Astrocyte (in vitro differentiated cells and primary cell): Measurements from ENCODE around the gene NAT9. TPM values are rescaled to one million over a fixed set of nuclear protein-coding genes. Genes with fewer than 3 reads are reported as not detected.
A peak's percentile ranks its signal among the peaks of the same experiment; 100 is the strongest.

ENCODE experiments used
- DNase-seq: peaks from one replicate; pipeline ENCODE4 v3.0.0-alpha.2; 2010; ENCODE audit warnings: low read depth
- FAIRE-seq: peaks from 2 replicates; lab custom pipeline; 2011; peaks lifted over from hg19 to GRCh38; lab: Jason Lieb, UNC
- H2AFZ ChIP-seq: 2 replicates; pipeline ENCODE4 v1.6.0; 2012; ENCODE audit warnings: low read depth, low read length, inconsistent platforms
- H3K27ac ChIP-seq: 2 replicates; pipeline ENCODE4 v1.5.1; 2011; ENCODE audit warnings: low read depth, low read length, inconsistent platforms
- H3K27me3 ChIP-seq: 2 replicates; pipeline ENCODE4 v1.6.0; 2011; ENCODE audit warnings: low read length, inconsistent platforms; ENCODE audit not compliant: insufficient read depth
- H3K36me3 ChIP-seq: 2 replicates; pipeline ENCODE4 v1.5.1; 2011; ENCODE audit warnings: low read length, inconsistent platforms; ENCODE audit not compliant: insufficient read depth
- H3K4me1 ChIP-seq: 2 replicates; pipeline ENCODE4 v1.5.1; 2011; ENCODE audit warnings: low read length, inconsistent platforms; ENCODE audit not compliant: insufficient read depth
- H3K4me2 ChIP-seq: 2 replicates; pipeline ENCODE4 v1.6.0; 2012; ENCODE audit warnings: low read length, inconsistent platforms
- H3K4me3 ChIP-seq: 2 replicates; pipeline ENCODE4 v1.5.1; 2011; ENCODE audit warnings: low read depth, mild to moderate bottlenecking, low read length, inconsistent platforms; ENCODE audit not compliant: insufficient read depth
- H3K79me2 ChIP-seq: 2 replicates; pipeline ENCODE4 v1.6.0; 2012; ENCODE audit warnings: mild to moderate bottlenecking, low read length, inconsistent platforms; ENCODE audit not compliant: insufficient read depth
- H3K9ac ChIP-seq: 2 replicates; pipeline ENCODE4 v1.6.0; 2012; ENCODE audit warnings: mild to moderate bottlenecking, low read length, inconsistent platforms
- H3K9me3 ChIP-seq: 2 replicates; pipeline ENCODE4 v1.5.1; 2012; ENCODE audit warnings: low read depth, mild to moderate bottlenecking, low read length, inconsistent platforms; ENCODE audit not compliant: insufficient read depth
- H4K20me1 ChIP-seq: 2 replicates; pipeline ENCODE4 v1.6.0; 2012; ENCODE audit warnings: low read length, inconsistent platforms; ENCODE audit not compliant: insufficient read depth
- H3K27ac Mint-ChIP-seq: one replicate; pipeline ENCODE4 v1.8.0; 2021; ENCODE audit warnings: mild to moderate bottlenecking, mixed read lengths; ENCODE audit not compliant: unreplicated experiment
- H3K27me3 Mint-ChIP-seq: one replicate; pipeline ENCODE4 v1.8.0; 2021; ENCODE audit warnings: low read depth, mixed read lengths; ENCODE audit not compliant: unreplicated experiment
- H3K36me3 Mint-ChIP-seq: one replicate; pipeline ENCODE4 v1.8.0; 2021; ENCODE audit warnings: low read depth, mixed read lengths; ENCODE audit not compliant: unreplicated experiment
- H3K4me1 Mint-ChIP-seq: one replicate; pipeline ENCODE4 v1.8.0; 2021; ENCODE audit warnings: low read depth, mixed read lengths; ENCODE audit not compliant: unreplicated experiment
- H3K4me3 Mint-ChIP-seq: one replicate; pipeline ENCODE4 v1.8.0; 2021; ENCODE audit warnings: mild to moderate bottlenecking, moderate library complexity, mixed read lengths; ENCODE audit not compliant: unreplicated experiment
- H3K9me3 Mint-ChIP-seq: one replicate; pipeline ENCODE4 v1.8.0; 2021; ENCODE audit warnings: mild to moderate bottlenecking, mixed read lengths; ENCODE audit not compliant: unreplicated experiment
- CTCF ChIP-seq: IDR thresholded peaks from 2 replicates; pipeline ENCODE4 v1.5.1; 2011; ENCODE audit warnings: low read depth, mild to moderate bottlenecking, inconsistent platforms, low read length, moderate library complexity; ENCODE audit not compliant: insufficient read depth
- EZH2 ChIP-seq: IDR thresholded peaks from 2 replicates; pipeline ENCODE4 v1.6.1; 2012; ENCODE audit warnings: mild to moderate bottlenecking, low read length, inconsistent platforms; ENCODE audit not compliant: insufficient read depth
- total RNA-seq: library from RNA; stranded (reverse); gene quantifications from 2 replicates; pipeline ENCODE4 v1.2.1, GENCODE V29; 2021

The NAT9 gene
- total RNA-seq, 1 donor from 2014 or later: 58.4 TPM

GRCh38 chr17:74737299-74738050 lies 38.7 kb downstream of the NAT9 start:
- peaks cover 3% of the 10 kb centered on the region for H3K9me3 Mint-ChIP-seq
- H3K4me1 ChIP-seq: peaks cover 9% of the 10 kb centered on the region
- H3K27ac Mint-ChIP-seq: no peak overlapping the region
- H2AFZ ChIP-seq: peak overlapping the region; percentile 11
- H3K4me1 Mint-ChIP-seq: no peaks in the 10 kb centered on the region
- no peaks in the 10 kb centered on the region for H3K36me3 ChIP-seq
- no peak overlapping the region for H3K4me3 ChIP-seq
- no peaks in the 10 kb centered on the region for H3K79me2 ChIP-seq
- H4K20me1 ChIP-seq: no peaks in the 10 kb centered on the region
- H3K36me3 Mint-ChIP-seq: no peaks in the 10 kb centered on the region
- no peak overlapping the region for H3K27ac ChIP-seq
- DNase-seq (no peak), FAIRE-seq (no peak)
- H3K9ac ChIP-seq: no peak overlapping the region
- H3K27me3 ChIP-seq: peaks cover 44% of the 10 kb centered on the region
- H3K27me3 Mint-ChIP-seq: peaks cover 41% of the 10 kb centered on the region
- peak overlapping the region; percentile 41 for H3K4me2 ChIP-seq
- H3K9me3 ChIP-seq: no peaks in the 10 kb centered on the region
- TF ChIP-seq EZH2 (peak; percentile 53), CTCF (peak; percentile 25)
- peak overlapping the region; percentile 20 for H3K4me3 Mint-ChIP-seq

DNA sequence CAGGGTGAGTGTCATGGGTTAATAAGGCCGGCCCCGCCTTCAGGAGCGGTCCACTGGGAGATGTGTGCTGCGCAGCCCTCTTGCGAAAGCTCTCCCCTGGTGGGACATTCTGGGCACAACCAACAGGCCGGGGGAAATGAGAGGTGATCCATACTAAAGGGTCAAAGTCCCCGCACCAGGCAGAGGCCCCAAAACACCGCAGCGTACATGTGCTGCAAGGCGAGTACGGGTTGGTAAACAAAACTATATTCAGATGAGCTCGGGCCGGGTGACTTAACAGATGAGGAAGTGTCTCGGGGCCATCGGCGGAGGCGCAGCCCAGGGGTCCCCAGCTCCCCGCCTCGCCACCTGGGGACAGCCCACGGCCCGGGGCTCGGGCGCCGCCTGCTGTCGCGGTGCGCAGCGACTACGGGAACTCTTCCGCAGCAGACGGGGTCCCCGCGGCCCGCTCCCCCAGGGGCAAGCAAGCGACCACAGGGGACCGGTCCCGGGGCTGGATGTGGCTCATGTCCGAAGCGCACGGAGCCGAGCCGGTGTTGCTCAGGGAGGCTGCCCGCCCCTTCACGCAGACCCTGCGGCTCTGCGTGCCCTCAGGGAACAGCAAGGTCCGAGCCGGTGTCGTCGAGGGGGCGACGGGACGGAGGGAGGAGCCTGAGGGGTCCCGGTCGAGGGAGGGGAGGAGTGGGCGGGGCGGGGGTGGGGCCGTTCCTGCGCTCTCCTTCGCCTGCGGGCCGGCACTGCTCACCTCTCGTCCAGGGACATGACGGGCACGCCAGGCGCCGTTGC lies 39.4 kb downstream of the NAT9 start, which contains the start of gene RAB37:
Gene RAB37 (plus strand): TSS at position 744 of the 786 bp plus-strand sequence. CDS start 17 bp downstream, at position 761.
- no peaks in the 10 kb centered on the region for H3K36me3 Mint-ChIP-seq
- H2AFZ ChIP-seq: peak within 1 kb of the TSS; percentile 11
- DNase-seq (no peak), FAIRE-seq (no peak)
- H3K36me3 ChIP-seq: no peaks in the 10 kb centered on the region
- H3K79me2 ChIP-seq: no peaks in the 10 kb centered on the region
- H3K9me3 Mint-ChIP-seq: peaks cover 3% of the 10 kb centered on the region
- H3K4me3 Mint-ChIP-seq: peak within 1 kb of the TSS; percentile 34
- no peak for TF ChIP-seq EZH2
- TF ChIP-seq CTCF: no peak
- no peaks in the 10 kb centered on the region for H4K20me1 ChIP-seq
- no peaks in the 10 kb centered on the region for H3K4me1 Mint-ChIP-seq
- no peak within 1 kb of the TSS for H3K27ac ChIP-seq
- peaks cover 44% of the 10 kb centered on the region for H3K27me3 ChIP-seq
- peaks cover 41% of the 10 kb centered on the region for H3K27me3 Mint-ChIP-seq
- no peak within 1 kb of the TSS for H3K9ac ChIP-seq
- peak within 1 kb of the TSS; percentile 41 for H3K4me2 ChIP-seq
- H3K4me1 ChIP-seq: peaks cover 9% of the 10 kb centered on the region
- H3K9me3 ChIP-seq: no peaks in the 10 kb centered on the region
- H3K27ac Mint-ChIP-seq: peak within 1 kb of the TSS; percentile 34
- no peak within 1 kb of the TSS for H3K4me3 ChIP-seq
